ENCODE results near the gene ZNF740.
"Not testable (repeated sequence)": the region's sequence is repeated elsewhere in the genome, so short reads cannot be mapped to it uniquely, and the experiment has no call there.

Gene ZNF740, protein sequence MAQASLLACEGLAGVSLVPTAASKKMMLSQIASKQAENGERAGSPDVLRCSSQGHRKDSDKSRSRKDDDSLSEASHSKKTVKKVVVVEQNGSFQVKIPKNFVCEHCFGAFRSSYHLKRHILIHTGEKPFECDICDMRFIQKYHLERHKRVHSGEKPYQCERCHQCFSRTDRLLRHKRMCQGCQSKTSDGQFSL

DNA sequence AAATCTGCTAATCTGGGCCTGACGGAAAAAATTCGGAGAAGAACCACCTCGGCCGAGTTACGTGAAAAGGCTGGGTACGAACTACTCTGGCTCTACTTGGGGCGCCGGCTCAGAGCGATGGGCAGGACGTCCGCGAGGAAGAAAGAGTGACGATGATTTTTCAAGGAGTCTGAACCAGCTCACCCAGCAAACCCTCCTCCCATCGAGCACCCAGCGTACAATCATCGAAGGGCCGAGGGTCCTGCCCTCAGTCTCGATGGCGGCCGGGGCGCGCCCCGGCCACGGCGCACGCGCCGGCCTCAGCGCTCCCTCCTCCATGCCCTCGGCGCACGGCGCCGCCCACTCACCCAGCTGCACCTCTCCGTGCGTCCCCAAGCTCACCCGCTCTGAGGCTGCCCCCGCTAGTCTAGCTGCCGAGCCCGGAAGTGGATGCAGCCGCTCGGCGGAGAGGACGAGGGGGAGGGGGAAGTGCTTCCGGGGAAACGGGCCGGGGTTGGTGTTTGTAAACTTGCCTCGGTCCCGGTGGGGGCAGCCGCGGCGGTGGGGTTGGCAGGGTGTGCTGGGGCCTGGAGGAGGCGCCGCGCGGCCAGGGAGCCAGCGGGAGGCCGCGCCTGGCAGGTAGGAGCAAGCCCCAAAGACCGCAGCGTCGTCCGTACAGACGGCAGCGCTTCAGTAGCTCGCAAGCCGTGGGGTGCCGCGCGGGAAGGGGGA, at the start of gene ZNF740, which contains the start of gene CSAD:
TSS of gene ZNF740 (plus strand) at position 503 of the 711 bp plus-strand sequence. CDS start 1,262 bp downstream, outside the sequence.
TSS of gene CSAD (minus strand) at position 706 of the 711 bp plus-strand sequence. CDS start 7,455 bp downstream, outside the sequence.
- intact Hi-C loops (cut with DNase I), result loop anchor here (5.0 kb wide), 1 partner anchor 133 kb away; no protein-coding TSS in a partner anchor
- peak; percentile 93 to 99 (median 98) for DNase-seq

DNA sequence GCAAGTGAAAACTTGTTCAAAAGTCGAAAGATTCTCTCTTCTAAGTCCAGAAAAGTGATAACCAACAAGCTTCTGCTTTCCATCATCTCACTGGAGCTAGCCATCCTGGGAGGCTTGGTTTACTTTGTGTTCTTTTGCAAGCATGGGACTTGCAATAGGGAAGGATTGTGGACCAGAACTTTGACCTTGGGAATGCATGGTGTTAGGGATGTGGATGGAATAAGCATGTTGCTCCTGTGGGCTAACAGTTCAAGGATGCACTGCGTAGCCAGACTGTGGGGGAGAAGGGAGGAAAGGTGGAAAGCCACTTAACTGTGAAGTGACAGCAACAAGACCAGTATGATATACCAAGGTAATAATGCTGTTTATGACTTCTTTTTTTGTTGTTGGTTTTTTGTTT, 48.7 kb upstream of the ZNF740 start:
- intact Hi-C loops (cut with DNase I), result no loop called here

DNA sequence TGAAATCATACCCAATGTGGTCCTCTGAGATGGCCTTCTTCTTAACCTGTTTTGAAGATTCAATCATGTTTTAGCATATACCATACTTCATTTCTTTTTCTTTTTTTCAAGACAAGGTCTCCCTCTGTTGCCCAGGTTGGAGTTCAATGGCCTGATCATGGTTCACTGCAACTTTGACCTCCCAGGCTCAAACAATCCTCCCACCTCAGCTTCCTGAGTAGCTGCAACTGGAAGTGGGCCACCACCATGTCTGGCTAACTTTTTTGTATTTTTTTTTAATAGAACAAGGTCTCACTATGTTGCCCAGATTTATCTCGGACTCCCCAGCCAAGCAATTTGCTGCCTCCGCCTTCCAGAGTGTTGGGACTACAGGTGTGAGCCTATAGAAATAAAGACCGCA, 46.8 kb upstream of the ZNF740 start:
- intact Hi-C loops (cut with DNase I), result no loop called here
- peak in 1 of 42 donors; percentile 5 for DNase-seq

More for the DNA sequence above, 48.7 kb upstream of the ZNF740 start:
- no peak for DNase-seq

DNA sequence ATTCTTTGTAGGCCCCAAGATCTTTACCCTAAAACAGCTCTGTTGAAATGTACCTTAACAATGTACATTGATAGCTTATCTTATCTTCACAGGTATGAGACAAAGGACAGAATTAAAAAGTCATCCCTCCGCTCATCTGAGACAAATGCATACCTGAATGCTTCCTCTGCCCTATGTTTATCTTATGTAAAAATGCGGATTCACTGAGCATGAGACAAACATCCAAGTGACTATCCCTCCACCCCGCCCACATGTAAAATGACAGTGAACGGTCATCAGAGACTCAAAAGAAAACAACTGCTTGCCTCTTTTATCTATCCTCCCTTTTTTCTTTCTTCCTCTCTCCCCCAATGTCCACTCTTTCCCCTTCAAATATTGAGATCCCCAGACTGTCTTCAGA, 37.2 kb upstream of the ZNF740 start:
- DNase-seq, result peak in 1 of 42 donors; percentile 4
- intact Hi-C loops (cut with DNase I), result no loop called here

DNA sequence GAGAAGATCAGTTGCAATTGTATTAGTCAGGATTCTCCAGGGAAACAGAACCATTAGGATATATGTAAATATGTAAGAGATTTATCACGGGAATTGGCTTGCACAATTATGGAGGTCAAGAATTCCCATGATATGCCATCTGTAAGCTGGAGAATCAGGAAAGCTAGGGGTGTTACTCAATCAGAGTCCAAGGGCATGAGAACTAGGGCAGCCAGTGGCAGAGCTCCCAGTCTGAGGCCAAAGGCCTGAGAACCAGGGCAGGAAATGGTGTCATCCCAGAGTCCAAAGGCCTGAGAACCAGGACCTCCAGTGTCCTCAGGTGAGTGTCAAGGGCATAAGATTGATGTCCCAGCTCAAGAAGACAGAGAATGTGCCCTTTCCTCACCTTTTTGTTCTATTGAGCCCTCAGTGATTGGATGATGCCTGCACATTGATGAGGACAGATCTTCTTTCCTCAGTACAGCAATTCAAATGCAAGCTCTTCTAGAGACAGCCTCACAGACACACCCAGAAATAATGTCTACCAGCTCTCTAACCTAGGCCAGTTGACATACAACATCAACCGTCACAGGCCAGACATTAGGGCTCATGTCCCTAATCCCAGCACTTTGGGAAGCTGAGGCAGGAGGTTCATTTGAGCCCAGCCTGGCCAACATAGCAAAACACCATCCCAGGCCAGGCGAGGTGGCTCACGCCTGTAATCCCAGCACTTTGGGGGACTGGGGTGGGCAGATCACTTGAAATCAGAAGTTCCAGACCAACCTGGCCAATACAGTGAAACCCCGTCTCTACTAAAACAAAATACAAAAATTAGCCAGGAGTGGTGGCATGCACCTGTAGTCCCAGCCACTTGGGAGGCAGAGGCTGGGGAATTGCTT, 34.9 kb upstream of the ZNF740 start:
- intact Hi-C loops (cut with DNase I), result no loop called here
- DNase-seq, result peak in 1 of 42 donors; percentile 3

DNA sequence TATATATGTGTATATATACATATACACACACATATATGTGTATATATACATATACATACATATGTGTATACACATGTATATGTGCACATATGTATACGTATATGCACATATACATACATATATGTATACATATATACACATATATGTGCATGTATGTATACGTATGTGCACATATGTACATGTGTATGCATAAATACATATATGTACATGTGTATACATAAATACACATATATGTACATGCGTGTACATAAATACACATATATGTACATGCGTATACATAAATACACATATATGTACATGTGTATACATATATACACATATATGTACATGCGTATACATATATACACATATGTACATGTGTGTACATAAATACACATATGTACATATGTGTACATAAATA, 33.3 kb upstream of the ZNF740 start:
- no peak for DNase-seq
- intact Hi-C loops (cut with DNase I), result no loop called here

DNA sequence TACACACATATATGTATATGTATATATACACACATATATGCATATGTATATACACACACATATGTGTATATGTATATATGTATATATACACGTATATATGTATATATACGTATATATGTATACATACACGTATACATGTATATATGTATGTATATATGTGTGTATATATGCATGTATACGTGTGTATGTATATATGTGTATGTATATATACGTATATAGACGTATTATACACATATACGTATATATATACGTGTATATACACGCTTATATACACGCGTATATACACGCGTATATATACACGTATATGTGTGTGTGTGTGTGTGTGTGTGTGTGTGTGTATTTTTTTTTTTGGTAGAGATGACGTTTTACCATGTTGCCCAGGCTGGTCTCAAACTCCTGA, 32.9 kb upstream of the ZNF740 start:
- no peak for DNase-seq
- intact Hi-C loops (cut with DNase I), result no loop called here

DNA sequence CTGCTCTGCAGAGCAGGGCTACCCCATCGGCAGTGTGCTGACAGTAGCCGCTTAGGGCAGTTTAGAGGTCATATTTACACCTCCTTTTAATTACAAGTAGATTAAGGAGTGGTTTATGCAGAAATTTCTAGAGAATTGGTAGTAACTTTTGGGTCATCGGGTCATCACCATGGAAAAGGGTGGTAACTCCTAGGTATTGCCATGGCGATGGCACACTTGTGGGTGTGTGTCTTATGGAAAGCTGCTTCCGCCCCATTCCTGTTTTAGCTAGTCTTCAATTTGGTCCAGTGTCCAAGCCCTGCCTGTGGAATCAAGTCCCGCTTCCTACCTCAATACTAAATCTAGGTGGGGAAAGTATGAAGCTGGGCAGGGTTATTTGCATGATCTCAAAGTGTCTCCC, 29.5 kb upstream of the ZNF740 start:
- intact Hi-C loops (cut with DNase I), result no loop called here
- DNase-seq, result no peak

DNA sequence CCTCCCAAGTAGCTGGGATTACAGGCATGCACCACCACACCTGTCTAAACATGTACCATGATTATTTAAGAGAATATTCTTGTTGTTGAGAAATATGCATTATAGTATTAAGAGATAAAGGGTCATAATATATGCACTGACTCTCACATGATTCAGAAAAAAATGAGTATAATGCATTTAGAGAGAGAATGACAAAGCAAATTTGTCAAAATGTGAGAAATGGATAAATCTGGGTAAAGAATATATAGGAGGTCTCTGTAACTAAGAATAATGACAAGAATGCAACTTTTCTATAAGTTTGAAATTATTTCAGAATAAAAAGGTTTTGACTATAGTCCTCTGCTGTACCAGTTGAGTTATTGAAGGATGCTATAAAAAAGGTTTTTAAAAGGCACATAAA, 28.1 kb upstream of the ZNF740 start:
- DNase-seq, result no peak
- intact Hi-C loops (cut with DNase I), result no loop called here

DNA sequence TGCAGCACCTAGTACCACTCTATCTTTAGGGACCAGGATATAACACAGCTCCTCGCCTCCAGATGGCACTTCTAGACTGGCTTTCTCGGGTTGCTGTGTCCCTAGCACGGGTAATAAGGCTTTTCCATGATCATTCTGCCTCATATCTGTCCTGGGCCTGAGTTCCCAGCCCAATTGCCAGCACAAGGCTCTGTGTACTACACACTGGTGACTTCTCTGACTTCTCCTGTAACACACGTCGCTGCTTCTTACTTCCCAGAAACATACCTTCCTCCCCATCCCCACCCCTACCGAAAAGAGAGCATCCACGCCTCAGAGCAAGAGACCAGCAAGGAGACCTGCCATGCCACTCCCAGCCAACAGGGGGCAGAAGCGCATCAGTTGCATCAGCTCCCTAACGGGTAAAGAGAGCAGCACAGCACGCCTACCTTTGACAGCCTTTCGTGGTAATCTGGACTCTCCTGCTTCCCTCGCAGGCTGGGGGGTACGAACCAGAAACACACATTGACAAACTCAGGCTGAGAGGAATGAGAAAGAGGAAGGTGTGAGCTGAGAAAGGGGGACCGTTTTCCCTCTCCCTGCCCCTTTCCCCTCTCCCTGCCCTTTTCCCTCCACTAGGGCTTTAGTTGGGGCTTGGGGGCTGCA, 21.2 kb upstream of the ZNF740 start:
- intact Hi-C loops (cut with DNase I), result no loop called here
- peak; percentile 49 to 94 (median 85) for DNase-seq

DNA sequence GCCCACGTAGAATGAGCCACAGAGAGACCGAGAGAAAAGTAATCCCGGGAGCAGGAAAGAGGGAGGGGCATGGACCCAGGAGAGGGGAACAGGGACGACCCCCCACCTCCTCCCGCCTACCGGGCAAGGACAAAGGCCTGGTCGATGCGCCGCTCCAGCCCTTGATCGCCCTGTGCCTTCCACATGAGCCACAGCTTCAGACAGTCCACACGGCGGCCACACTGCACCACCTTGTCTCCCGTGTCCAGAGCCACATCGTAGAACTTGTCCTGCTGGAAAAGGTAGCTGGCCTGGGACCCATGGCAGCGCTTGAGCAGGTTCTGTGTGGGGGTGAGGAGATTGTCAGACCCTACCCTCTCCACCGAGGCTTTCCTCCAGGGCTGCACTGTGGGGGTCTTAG, 20.5 kb upstream of the ZNF740 start:
- DNase-seq, result peak in 2 of 42 donors; percentile 20 to 33
- intact Hi-C loops (cut with DNase I), result no loop called here

DNA sequence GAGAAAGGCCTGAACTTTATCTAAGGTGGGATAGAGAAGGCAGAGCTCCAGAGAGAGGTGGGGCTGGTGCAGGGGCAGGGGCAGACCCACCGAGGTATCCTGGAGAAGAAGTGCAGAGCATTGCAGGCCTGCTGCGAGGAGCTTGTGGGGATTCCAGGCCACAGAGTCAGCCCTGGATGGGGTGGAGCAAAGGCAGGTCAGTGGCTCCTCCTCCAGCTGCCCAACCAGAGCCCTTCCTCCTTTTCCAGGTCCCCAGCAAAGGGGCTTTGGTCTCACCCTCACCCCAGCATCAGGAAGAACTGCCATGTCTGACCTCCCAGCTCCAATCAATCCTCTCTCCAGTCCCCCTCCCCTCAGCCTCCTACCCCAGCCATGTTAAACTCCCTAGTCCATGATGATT, 19.8 kb upstream of the ZNF740 start:
- DNase-seq, result peak in 1 of 42 donors; percentile 12
- intact Hi-C loops (cut with DNase I), result no loop called here

DNA sequence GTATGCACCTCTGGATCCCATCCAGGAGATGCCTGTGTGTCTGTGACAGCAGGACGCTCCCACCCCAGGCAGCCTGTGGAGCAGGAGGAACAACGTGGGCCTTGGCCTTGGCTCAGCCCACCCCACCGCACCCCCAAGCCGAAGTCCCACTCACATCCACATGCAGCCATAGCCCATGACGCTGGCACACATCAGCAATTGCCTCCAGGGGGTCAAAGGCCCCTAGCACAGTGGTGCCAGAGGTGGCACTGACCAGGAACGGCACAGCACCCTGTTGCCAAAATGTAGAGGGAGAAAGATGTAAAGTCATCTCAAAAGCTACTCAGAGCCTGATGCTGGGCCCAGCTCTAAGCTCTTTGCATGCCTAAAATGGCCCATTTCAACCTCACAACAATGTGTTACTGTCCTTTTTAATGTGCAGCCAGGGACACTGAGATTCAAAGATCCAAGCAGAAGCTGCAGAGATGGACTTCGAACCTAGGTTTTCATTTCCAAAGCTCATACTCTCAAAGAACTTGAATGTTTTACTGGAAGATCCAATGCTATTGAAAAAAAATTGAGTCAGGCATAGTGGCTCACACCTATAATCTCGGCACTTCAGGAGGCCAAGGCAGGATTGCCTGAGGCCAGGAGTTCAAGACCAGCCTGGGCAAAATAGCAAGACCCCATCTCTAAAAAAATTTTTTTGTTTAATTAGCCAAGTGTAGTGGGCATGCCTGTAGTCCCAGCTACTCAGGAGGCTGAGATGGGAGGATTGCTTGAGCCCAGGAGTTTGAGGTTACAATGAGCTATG, 19.2 kb upstream of the ZNF740 start:
- intact Hi-C loops (cut with DNase I), result no loop called here
- peak in 2 of 42 donors; percentile 2 to 11 for DNase-seq

DNA sequence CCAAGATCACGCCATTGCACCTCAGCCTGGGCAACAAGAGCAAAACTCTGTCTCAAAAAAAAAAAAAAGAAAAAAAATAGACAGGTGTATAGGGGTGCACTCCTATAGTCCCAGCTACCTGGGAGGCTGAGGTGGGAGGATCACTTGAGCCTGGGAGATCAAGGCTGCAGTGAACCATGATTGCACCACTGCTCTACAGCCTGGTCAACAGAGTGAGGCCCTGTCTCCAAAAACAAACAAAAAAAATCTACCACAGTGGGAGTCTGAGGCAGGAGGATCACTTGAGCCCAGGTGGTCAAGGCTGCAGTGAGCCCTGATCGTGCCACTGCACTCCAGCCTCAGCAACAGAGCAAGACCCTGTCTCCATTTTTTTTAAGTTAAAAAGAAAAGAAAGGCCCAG, 17.5 kb upstream of the ZNF740 start:
- DNase-seq, result peak in 1 of 42 donors; percentile 27
- intact Hi-C loops (cut with DNase I), result not testable (repeated sequence)

DNA sequence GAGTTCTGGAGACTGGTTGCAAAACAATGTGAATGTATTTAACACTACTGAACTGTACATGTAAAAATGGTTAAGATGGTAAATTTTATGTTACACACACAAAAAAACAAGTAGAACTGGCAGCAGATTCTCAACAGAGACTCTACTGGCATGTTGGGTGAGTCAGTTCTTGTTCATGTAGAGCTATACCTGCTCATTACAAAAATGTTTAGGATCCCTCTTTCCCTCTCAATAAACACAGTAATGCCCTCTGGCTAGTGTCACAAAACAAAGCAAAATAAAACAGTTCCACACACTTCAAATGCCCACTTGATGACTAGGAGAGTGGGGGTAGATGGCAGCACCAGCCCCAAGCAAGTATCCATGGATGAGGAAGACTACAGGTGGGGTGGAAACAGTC, 13.7 kb upstream of the ZNF740 start:
- intact Hi-C loops (cut with DNase I), result no loop called here
- no peak for DNase-seq

DNA sequence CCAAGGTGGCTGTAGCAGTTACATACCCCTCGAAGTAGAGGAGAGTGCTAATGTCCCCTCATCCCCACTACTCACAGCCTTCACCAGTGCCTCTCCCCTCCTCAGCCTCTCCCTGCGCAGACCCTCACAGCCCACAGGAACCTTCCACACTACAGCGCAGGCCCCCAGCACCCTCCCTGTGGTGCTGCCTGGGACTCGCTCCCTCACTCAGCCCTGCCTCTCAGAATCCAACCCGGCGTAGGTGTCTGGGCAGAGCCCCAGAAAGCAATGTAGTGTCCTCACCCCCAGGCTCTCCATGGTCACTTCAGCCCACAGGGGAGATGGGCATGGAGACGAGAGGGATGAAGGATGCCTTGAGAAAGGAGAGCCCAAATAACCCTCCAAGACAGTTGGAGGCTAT, 10.9 kb upstream of the ZNF740 start:
- intact Hi-C loops (cut with DNase I), result no loop called here
- peak in 2 of 42 donors; percentile 2 to 16 for DNase-seq

DNA sequence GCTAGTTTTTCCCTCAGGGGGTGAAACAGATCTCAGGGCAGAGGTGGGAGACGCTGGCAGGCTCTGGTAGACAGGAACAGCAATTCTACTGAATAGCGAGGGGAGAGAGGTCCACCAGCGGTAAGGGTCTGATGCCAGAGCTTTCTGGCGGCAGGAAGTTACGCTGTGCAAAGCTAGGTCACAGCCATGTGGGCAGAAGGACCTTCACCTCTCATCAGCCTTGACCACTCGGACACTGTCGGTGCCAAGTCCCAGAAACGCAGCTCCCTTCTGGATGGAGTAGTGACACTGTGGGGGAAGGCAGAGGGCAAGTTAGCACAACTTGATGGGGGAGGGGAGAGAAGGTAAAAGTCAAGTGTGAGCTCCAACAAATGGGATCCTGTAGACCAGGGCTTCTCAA, 10.3 kb upstream of the ZNF740 start:
- peak in 3 of 42 donors; percentile 0 to 24 (median 8) for DNase-seq
- intact Hi-C loops (cut with DNase I), result no loop called here
